8988T (cell line): ENCODE data around the gene CDK16.

Experiments
- DNase-seq: peaks from one replicate; pipeline ENCODE4 v3.0.0; 2011

CDK16 gene

GRCh38 chrX:47209508-47210238 is 8.8 kb upstream of the CDK16 start:
- no peak for DNase-seq

GRCh38 chrX:47210661-47211425 is 7.6 kb upstream of the CDK16 start:
- no peak for DNase-seq

- no peak for DNase-seq
Observed at GRCh38 chrX:47212381-47213293, 5.8 kb upstream of the CDK16 start.

- DNase-seq = no peak
Observed at GRCh38 chrX:47214435-47215077, 3.9 kb upstream of the CDK16 start.

- no peak for DNase-seq
Observed at GRCh38 chrX:47215291-47215900, 3.1 kb upstream of the CDK16 start.

- no peak for DNase-seq
Observed at GRCh38 chrX:47216393-47216925, 2.0 kb upstream of the CDK16 start.

GRCh38 chrX:47217121-47217851 is 1.2 kb upstream of the CDK16 start:
- no peak for DNase-seq

GRCh38 chrX:47217852-47218279 is 615 bp upstream of the CDK16 start:
- DNase-seq = peak; percentile 89

- no peak for DNase-seq
Observed at GRCh38 chrX:47218920-47219815, 687 bp downstream of the CDK16 start.

- no peak for DNase-seq
Observed at GRCh38 chrX:47221756-47222155, 3.3 kb downstream of the CDK16 start.

GRCh38 chrX:47222751-47223350 is 4.4 kb downstream of the CDK16 start:
- DNase-seq = no peak

- no peak for DNase-seq
Observed at GRCh38 chrX:47223476-47224250, 5.2 kb downstream of the CDK16 start.

- no peak for DNase-seq
Observed at GRCh38 chrX:47224266-47224895, 5.9 kb downstream of the CDK16 start.

- DNase-seq = no peak
Observed at GRCh38 chrX:47224896-47225290, 6.4 kb downstream of the CDK16 start.

GRCh38 chrX:47226071-47226470 is 7.6 kb downstream of the CDK16 start:
- no peak for DNase-seq

GRCh38 chrX:47226531-47227333 is 8.3 kb downstream of the CDK16 start:
- no peak for DNase-seq

GRCh38 chrX:47227334-47227583 is 8.8 kb downstream of the CDK16 start:
- DNase-seq = no peak
